Measurements from ENCODE around the gene ZBTB7C. TPM values are rescaled to one million over a fixed set of nuclear protein-coding genes. Genes with fewer than 3 reads are reported as not detected.

Gene ZBTB7C
- polyA plus RNA-seq, 1 of the 3 experiments (the other 2 are of a cell fraction): 0.05 TPM

GRCh38 chr18:48292782-48293424 lies 116.3 kb downstream of the ZBTB7C start:
- no peak overlapping the region for H3K4me3 ChIP-seq (ENCODE audit: low read depth in 2 of 2, low read length in 1 of 2)
- ChIA-PET CTCF (interaction anchor here (0.8 to 4.8 kb wide), 4 partner anchors 21 to 262 kb away, joined by 3 to 26 read pairs (median 4); no protein-coding TSS in a partner anchor), POLR2A (no interaction called here)
- H3K79me2 ChIP-seq (ENCODE audit: insufficient read depth): no peaks in the 10 kb centered on the region
- no peaks in the 10 kb centered on the region for H3K9me2 ChIP-seq
- no peaks in the 10 kb centered on the region for H3K9me3 ChIP-seq
- no peak for DNase-seq
- 41% methylated on average over 4 of the region's 4 CpGs for WGBS (ENCODE audit: low lambda C conversion rate)
- TF ChIP-seq MAX (IDR thresholded peaks at IDR 0.05; ENCODE audit: low read depth): no peak
- no peak for TF ChIP-seq USF2 (IDR thresholded peaks at IDR 0.05; ENCODE audit: borderline replicate concordance, low read depth, low read length)
- no peak for TF ChIP-seq MEF2A (IDR thresholded peaks at IDR 0.05; ENCODE audit: borderline replicate concordance, low read depth)
- TF ChIP-seq RAD21 (IDR thresholded peaks at IDR 0.05; ENCODE audit: low read length): no peak
- no peak for TF ChIP-seq EP300 (IDR thresholded peaks at IDR 0.05; ENCODE audit: borderline replicate concordance in 1 of 2, low read depth in 1 of 2, low read length in 1 of 2)
- no peak for TF ChIP-seq GABPA (IDR thresholded peaks at IDR 0.05; ENCODE audit: low read depth)
- no peak for TF ChIP-seq RFX5 (IDR thresholded peaks at IDR 0.05; ENCODE audit: low read length)
- TF ChIP-seq ZBTB33 (IDR thresholded peaks at IDR 0.05; ENCODE audit: borderline replicate concordance, low read depth): no peak
- no peaks in the 10 kb centered on the region for H3K36me3 ChIP-seq (replicated peaks in 1 of 2; ENCODE audit: control insufficient read depth in 1 of 2, insufficient read depth in 2 of 2, low read length in 1 of 2)
- H3K27me3 ChIP-seq (ENCODE audit: insufficient read depth): no peaks in the 10 kb centered on the region
- no peak overlapping the region for H2AFZ ChIP-seq (ENCODE audit: low read depth)
- no peaks in the 10 kb centered on the region for H4K20me1 ChIP-seq (ENCODE audit: insufficient read depth)
- H3F3A ChIP-seq (replicated peaks; ENCODE audit: insufficient read depth): no peaks in the 10 kb centered on the region
- H3K27ac ChIP-seq (ENCODE audit: low read depth in 2 of 2, low read length in 1 of 2): no peak overlapping the region
- H3K9ac ChIP-seq: no peak overlapping the region
- no peak overlapping the region for H3K4me2 ChIP-seq
- H3K4me1 ChIP-seq (ENCODE audit: control insufficient read depth in 1 of 2, insufficient read depth in 2 of 2, low read depth in 1 of 2, low read length in 1 of 2): peaks cover 0 to 28% of the 10 kb centered on the region in 2 experiments; a peak in 2 of 4 replicates

GRCh38 chr18:48292229-48292628 lies 117.0 kb downstream of the ZBTB7C start:
- Histone ChIP-seq H3K9me3 (no peaks in the 10 kb centered on the region), H3K27me3 (ENCODE audit: insufficient read depth) (no peaks in the 10 kb centered on the region), H3F3A (replicated peaks; ENCODE audit: insufficient read depth) (no peaks in the 10 kb centered on the region), H3K4me2 (no peak overlapping the region), H4K20me1 (ENCODE audit: insufficient read depth) (no peaks in the 10 kb centered on the region), H3K4me1 (ENCODE audit: control insufficient read depth in 1 of 2, insufficient read depth in 2 of 2, low read depth in 1 of 2, low read length in 1 of 2) (peaks cover 0 to 24% of the 10 kb centered on the region in 2 experiments; a peak in 2 of 4 replicates), H3K4me3 (ENCODE audit: low read depth in 2 of 2, low read length in 1 of 2) (no peak overlapping the region), H3K36me3 (replicated peaks in 1 of 2; ENCODE audit: control insufficient read depth in 1 of 2, insufficient read depth in 2 of 2, low read length in 1 of 2) (no peaks in the 10 kb centered on the region), H3K9ac (no peak overlapping the region), H3K9me2 (no peaks in the 10 kb centered on the region), H3K27ac (ENCODE audit: low read depth in 2 of 2, low read length in 1 of 2) (no peak overlapping the region), H3K79me2 (ENCODE audit: insufficient read depth) (no peaks in the 10 kb centered on the region), H2AFZ (ENCODE audit: low read depth) (no peak overlapping the region)
- no peak for DNase-seq
- TF ChIP-seq EP300 (IDR thresholded peaks at IDR 0.05; ENCODE audit: borderline replicate concordance in 1 of 2, low read depth in 1 of 2, low read length in 1 of 2): no peak
- TF ChIP-seq ELF1 (IDR thresholded peaks at IDR 0.05): no peak
- no peak for TF ChIP-seq RCOR1 (IDR thresholded peaks at IDR 0.05; ENCODE audit: low read length)
- TF ChIP-seq RXRA (IDR thresholded peaks at IDR 0.05; ENCODE audit: borderline replicate concordance, low read depth): no peak
- TF ChIP-seq SMC3 (IDR thresholded peaks at IDR 0.05; ENCODE audit: low read depth, low read length): no peak
- no peak for TF ChIP-seq ZBTB33 (IDR thresholded peaks at IDR 0.05; ENCODE audit: borderline replicate concordance, low read depth)
- TF ChIP-seq RFX5 (IDR thresholded peaks at IDR 0.05; ENCODE audit: low read length): no peak
- TF ChIP-seq JUND (IDR thresholded peaks at IDR 0.05): no peak
- TF ChIP-seq GABPA (IDR thresholded peaks at IDR 0.05; ENCODE audit: low read depth): no peak
- no peak for TF ChIP-seq CTCF (IDR thresholded peaks at IDR 0.05)
- TF ChIP-seq NFIC (IDR thresholded peaks at IDR 0.05; ENCODE audit: borderline replicate concordance): no peak
- TF ChIP-seq FOSL2 (IDR thresholded peaks at IDR 0.05; ENCODE audit: borderline replicate concordance, low read depth): no peak
- POLR2A ChIA-PET: no interaction called here
- 56% methylated on average over 4 of the region's 4 CpGs for WGBS (ENCODE audit: low lambda C conversion rate)
- CTCF ChIA-PET: interaction anchor here (1.3 to 4.8 kb wide), 3 partner anchors 22 to 261 kb away, joined by 3 to 26 read pairs (median 5); no protein-coding TSS in a partner anchor

All from SK-N-SH (cell line).